NB4 (cell line): Measurements from ENCODE around the gene NR5A1.

Source experiments
- MAX ChIP-seq: IDR thresholded peaks from 2 replicates; pipeline ENCODE4 v1.6.1; 2011; ENCODE audit warnings: low read depth, low read length
- POLR2A ChIP-seq: IDR thresholded peaks from 2 replicates; pipeline ENCODE4 v1.6.1; 2011; ENCODE audit warnings: mild to moderate bottlenecking; ENCODE audit not compliant: insufficient read length; ENCODE audit errors: extremely low read depth

DNA sequence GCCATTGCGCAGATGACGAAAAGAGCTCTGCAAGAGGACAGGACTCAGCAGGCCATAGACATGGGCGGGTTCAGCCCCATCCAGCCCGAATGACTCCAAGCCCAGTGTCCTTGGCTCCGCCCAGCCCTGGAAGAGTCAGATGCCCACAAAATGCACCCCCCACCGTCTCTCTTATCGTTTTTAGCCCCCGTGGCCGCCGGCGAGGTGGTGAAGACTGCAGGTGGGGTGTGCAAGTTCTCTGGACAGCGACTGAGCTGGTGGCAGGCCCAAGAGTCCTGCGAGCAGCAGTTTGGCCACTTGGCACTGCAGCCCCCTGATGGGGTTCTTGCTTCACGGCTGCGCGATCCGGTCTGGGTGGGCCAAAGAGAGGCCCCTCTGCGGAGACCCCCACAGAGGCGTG lies 54.9 kb downstream of the NR5A1 start:
- TF ChIP-seq MAX (no peak), POLR2A (no peak)
